Mononuclear cell (primary cell): ENCODE measurements around the gene RNF40. TPM values are rescaled to one million over a fixed set of nuclear protein-coding genes. Genes with fewer than 3 reads are reported as not detected.

Source experiments
- H3K27me3 ChIP-seq: 2 replicates; pipeline ENCODE4 v1.6.0; 2011; ENCODE audit warnings: low read length, control low read depth; ENCODE audit not compliant: insufficient read depth
- H3K4me1 ChIP-seq: 2 replicates; pipeline ENCODE4 v1.5.1; 2011; ENCODE audit warnings: mild to moderate bottlenecking, low read length, control low read depth; ENCODE audit not compliant: insufficient read depth
- H3K4me3 ChIP-seq: 2 replicates; pipeline ENCODE4 v1.5.1; 2011; ENCODE audit warnings: mild to moderate bottlenecking, low read length, moderate library complexity
- H3K9me3 ChIP-seq: 2 replicates; pipeline ENCODE4 v1.5.1; 2011; ENCODE audit warnings: low read depth, mild to moderate bottlenecking, control low read depth, low read length
- total RNA-seq: library from RNA; depleted of rRNA; stranded (reverse); fragments of >200 nt; gene quantifications from one replicate; pipeline ENCODE4 v1.2.3, GENCODE V29; 2012

Gene RNF40
- total RNA-seq, 1 donor = 44.1 TPM

- H3K4me1 ChIP-seq = peaks cover 12% of the 10 kb centered on the region
- H3K27me3 ChIP-seq = no peaks in the 10 kb centered on the region
- no peak overlapping the region for H3K4me3 ChIP-seq
- H3K9me3 ChIP-seq = no peaks in the 10 kb centered on the region
Observed at GRCh38 chr16:30731411-30731810, 30.7 kb upstream of the RNF40 start.

GRCh38 chr16:30736995-30737793 lies 24.9 kb upstream of the RNF40 start:
- Histone ChIP-seq H3K4me3 (no peak overlapping the region), H3K27me3 (no peaks in the 10 kb centered on the region), H3K4me1 (no peaks in the 10 kb centered on the region), H3K9me3 (no peaks in the 10 kb centered on the region)

GRCh38 chr16:30737794-30738648 lies 24.1 kb upstream of the RNF40 start:
- no peaks in the 10 kb centered on the region for H3K9me3 ChIP-seq
- no peaks in the 10 kb centered on the region for H3K27me3 ChIP-seq
- no peaks in the 10 kb centered on the region for H3K4me1 ChIP-seq
- no peak overlapping the region for H3K4me3 ChIP-seq

- no peaks in the 10 kb centered on the region for H3K9me3 ChIP-seq
- no peak overlapping the region for H3K4me3 ChIP-seq
- H3K4me1 ChIP-seq = no peaks in the 10 kb centered on the region
- H3K27me3 ChIP-seq = no peaks in the 10 kb centered on the region
Observed at GRCh38 chr16:30738984-30739951, 22.9 kb upstream of the RNF40 start.

- no peaks in the 10 kb centered on the region for H3K9me3 ChIP-seq
- H3K4me3 ChIP-seq = no peak overlapping the region
- H3K4me1 ChIP-seq = no peaks in the 10 kb centered on the region
- H3K27me3 ChIP-seq = no peaks in the 10 kb centered on the region
Observed at GRCh38 chr16:30740364-30741251, 21.5 kb upstream of the RNF40 start.

GRCh38 chr16:30741461-30741914 lies 20.6 kb upstream of the RNF40 start:
- Histone ChIP-seq H3K4me1 (no peaks in the 10 kb centered on the region), H3K4me3 (no peak overlapping the region), H3K9me3 (no peaks in the 10 kb centered on the region), H3K27me3 (no peaks in the 10 kb centered on the region)

- Histone ChIP-seq H3K4me1 (peaks cover 11% of the 10 kb centered on the region), H3K27me3 (no peaks in the 10 kb centered on the region), H3K4me3 (no peak overlapping the region), H3K9me3 (no peaks in the 10 kb centered on the region)
Observed at GRCh38 chr16:30743716-30744115, 18.4 kb upstream of the RNF40 start.

- H3K4me3 ChIP-seq = no peak overlapping the region
- H3K4me1 ChIP-seq = peaks cover 12% of the 10 kb centered on the region
- H3K27me3 ChIP-seq = no peaks in the 10 kb centered on the region
- H3K9me3 ChIP-seq = no peaks in the 10 kb centered on the region
Observed at GRCh38 chr16:30744183-30744582, 17.9 kb upstream of the RNF40 start.

- H3K4me3 ChIP-seq = no peak overlapping the region
- H3K4me1 ChIP-seq = peaks cover 17% of the 10 kb centered on the region
- H3K27me3 ChIP-seq = no peaks in the 10 kb centered on the region
- H3K9me3 ChIP-seq = no peaks in the 10 kb centered on the region
Observed at GRCh38 chr16:30745082-30745481, 17.0 kb upstream of the RNF40 start.

GRCh38 chr16:30746638-30747175 lies 15.4 kb upstream of the RNF40 start:
- Histone ChIP-seq H3K4me3 (no peak overlapping the region), H3K4me1 (peaks cover 20% of the 10 kb centered on the region), H3K27me3 (no peaks in the 10 kb centered on the region), H3K9me3 (no peaks in the 10 kb centered on the region)

GRCh38 chr16:30747331-30747730 lies 14.8 kb upstream of the RNF40 start:
- H3K27me3 ChIP-seq = no peaks in the 10 kb centered on the region
- H3K4me1 ChIP-seq = peaks cover 20% of the 10 kb centered on the region
- H3K4me3 ChIP-seq = peak overlapping the region; percentile 40
- no peaks in the 10 kb centered on the region for H3K9me3 ChIP-seq

- no peaks in the 10 kb centered on the region for H3K27me3 ChIP-seq
- peaks cover 20% of the 10 kb centered on the region for H3K4me1 ChIP-seq
- no peaks in the 10 kb centered on the region for H3K9me3 ChIP-seq
- peak within 1 kb of the TSS; percentile 40 for H3K4me3 ChIP-seq
Observed at GRCh38 chr16:30747799-30748633, 14.1 kb upstream of the RNF40 start, which contains the start of gene PHKG2. PHKG2 (plus strand) TSS chr16:30748425; CDS start chr16:30748821, 396 bp downstream.
